KOPT-K1 (cell line): Measurements from ENCODE around the gene C10orf62.
"Not testable (repeated sequence)": the region's sequence is repeated elsewhere in the genome, so short reads cannot be mapped to it uniquely, and the experiment has no call there.

Experiments
- H3K27ac ChIP-seq: fragments of 200-600 bp; sonication (generic); 2 replicates; pipeline ENCODE4 v1.5.1; 2016; ENCODE audit warnings: antibody characterized with exemption, mild to moderate bottlenecking, low read depth, low read length; ENCODE audit not compliant: poor library complexity, severe bottlenecking
- H3K36me3 ChIP-seq: fragments of 200-600 bp; sonication (generic); 2 replicates; pipeline ENCODE4 v1.5.1; 2017; ENCODE audit warnings: antibody characterized with exemption, mild to moderate bottlenecking, low read length, moderate library complexity; ENCODE audit not compliant: insufficient read depth
- H3K9me3 ChIP-seq: fragments of 200-600 bp; sonication (generic); 2 replicates; pipeline ENCODE4 v1.5.1; 2017; ENCODE audit warnings: antibody characterized with exemption, low read length, mild to moderate bottlenecking; ENCODE audit not compliant: insufficient read depth, poor library complexity, severe bottlenecking

Gene C10orf62

DNA sequence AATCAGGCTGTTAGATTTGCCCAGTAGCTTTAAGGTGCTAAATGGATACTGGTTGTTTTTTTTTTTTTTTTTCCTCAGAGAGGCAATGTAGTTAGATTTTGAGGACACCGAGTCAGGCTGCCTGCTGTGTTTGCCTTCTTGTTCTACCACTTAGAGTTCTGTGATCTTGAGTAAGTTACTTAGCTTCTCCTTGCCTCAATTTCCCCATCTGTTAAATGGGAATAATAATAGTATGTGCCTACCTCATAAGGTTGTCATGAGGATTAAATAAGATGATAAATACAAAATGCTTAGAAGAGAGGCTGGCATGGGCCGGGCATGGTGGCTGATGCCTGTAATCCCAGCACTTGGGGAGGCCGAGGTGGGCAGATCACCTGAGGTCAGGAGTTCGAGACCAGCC, 29.2 kb downstream of the C10orf62 start:
- H3K36me3 ChIP-seq: no peaks in the 10 kb centered on the region
- H3K27ac ChIP-seq: no peak overlapping the region
- H3K9me3 ChIP-seq: no peaks in the 10 kb centered on the region

DNA sequence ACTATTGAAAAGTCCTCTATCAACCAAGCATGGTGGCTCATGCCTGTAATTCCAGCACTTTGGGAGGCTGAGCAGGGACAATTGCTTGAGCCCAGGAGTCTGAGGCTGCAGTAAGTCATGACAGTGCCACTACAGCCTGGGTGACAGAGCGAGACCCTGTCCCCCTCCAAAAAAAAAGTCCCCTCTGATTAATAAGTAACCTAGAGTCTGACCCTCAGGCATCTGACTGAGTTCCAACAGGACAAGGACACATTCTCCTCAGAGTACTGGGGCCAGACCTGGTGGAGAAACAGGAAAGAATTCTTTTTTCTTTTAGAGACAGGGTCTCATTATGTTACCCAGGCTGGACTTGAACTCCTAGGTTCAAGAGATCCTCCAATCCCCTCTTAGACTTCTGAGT, 33.8 kb downstream of the C10orf62 start:
- no peaks in the 10 kb centered on the region for H3K36me3 ChIP-seq
- no peak overlapping the region for H3K27ac ChIP-seq
- H3K9me3 ChIP-seq: no peaks in the 10 kb centered on the region

DNA sequence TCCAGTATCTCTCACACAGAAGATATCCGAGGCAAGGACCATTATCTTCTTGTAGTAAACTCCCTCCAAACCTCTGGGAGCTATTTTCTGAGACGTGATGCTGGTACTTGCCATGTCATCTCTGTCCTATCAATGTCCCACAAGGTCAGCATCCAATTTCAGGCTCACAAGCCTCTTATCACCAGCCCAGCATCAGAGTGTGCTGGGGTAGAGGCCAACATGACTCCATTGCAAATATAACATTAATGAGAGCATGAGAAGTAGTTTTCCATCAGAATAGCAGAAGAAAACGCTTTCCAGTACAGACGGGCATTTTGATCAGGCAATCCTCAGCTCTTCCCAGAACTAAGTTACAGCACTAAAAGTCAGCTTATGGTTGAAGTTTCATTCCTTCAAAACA, 38.2 kb downstream of the C10orf62 start:
- no peaks in the 10 kb centered on the region for H3K9me3 ChIP-seq
- H3K36me3 ChIP-seq: no peaks in the 10 kb centered on the region
- H3K27ac ChIP-seq: no peak overlapping the region

DNA sequence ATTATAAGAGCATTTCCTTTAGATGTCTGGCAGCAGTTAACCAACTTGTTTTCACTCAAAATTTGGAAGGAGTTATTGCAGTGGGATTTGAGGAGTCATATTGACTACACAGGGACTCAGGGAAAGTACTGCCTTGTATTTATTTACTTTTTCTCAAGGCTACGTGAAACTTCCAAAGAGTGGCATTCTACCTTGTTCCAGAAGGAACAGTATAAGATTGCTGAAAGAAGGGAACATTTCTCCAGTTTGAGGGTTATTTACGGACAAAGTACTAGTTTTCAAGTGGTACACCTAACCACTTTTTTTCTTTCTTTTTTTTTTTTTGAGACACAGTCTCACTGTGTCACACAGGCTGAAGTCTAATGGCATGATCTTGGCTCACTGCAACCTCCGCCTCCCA, 38.7 kb downstream of the C10orf62 start:
- no peaks in the 10 kb centered on the region for H3K9me3 ChIP-seq
- no peaks in the 10 kb centered on the region for H3K36me3 ChIP-seq
- H3K27ac ChIP-seq: no peak overlapping the region

DNA sequence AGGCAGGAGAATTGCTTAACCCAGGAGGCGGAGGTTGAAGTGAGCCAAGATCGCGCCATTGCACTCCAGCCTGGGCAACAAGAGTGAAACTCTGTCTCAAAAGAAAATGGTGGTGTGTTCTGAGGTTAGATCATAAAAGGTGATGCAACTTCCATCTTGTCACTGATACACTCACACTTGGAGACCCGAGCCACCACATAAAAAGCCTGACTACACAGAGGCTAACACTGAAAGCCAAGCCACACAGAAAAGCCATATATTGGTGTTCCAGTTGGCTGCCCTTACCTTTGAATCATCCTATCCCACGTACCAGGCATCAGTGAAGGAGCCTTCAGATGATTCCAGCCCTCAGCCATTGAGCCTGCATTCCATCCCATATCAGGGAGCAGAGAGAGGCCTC, 39.8 kb downstream of the C10orf62 start:
- Histone ChIP-seq H3K36me3 (no peaks in the 10 kb centered on the region), H3K27ac (no peak overlapping the region), H3K9me3 (no peaks in the 10 kb centered on the region)

DNA sequence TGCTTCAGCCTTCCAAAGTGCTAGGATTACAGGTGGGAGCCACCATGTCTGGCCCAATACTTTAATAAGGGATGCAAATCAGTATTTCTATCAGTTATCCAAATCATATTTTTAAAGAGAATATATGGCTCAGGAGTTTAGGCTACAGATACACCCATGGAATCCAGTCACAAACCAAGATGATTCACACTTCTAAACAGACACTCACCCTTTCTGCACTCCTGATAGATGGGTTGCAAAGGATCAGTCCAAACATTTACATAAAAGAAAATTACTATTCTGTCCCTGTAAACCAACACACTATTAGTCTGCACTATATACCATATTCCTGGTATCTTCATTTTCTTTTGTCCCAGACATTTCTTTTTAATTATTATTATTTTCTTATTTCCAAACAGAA, 41.6 kb downstream of the C10orf62 start:
- Histone ChIP-seq H3K36me3 (no peaks in the 10 kb centered on the region), H3K27ac (no peak overlapping the region), H3K9me3 (no peaks in the 10 kb centered on the region)

DNA sequence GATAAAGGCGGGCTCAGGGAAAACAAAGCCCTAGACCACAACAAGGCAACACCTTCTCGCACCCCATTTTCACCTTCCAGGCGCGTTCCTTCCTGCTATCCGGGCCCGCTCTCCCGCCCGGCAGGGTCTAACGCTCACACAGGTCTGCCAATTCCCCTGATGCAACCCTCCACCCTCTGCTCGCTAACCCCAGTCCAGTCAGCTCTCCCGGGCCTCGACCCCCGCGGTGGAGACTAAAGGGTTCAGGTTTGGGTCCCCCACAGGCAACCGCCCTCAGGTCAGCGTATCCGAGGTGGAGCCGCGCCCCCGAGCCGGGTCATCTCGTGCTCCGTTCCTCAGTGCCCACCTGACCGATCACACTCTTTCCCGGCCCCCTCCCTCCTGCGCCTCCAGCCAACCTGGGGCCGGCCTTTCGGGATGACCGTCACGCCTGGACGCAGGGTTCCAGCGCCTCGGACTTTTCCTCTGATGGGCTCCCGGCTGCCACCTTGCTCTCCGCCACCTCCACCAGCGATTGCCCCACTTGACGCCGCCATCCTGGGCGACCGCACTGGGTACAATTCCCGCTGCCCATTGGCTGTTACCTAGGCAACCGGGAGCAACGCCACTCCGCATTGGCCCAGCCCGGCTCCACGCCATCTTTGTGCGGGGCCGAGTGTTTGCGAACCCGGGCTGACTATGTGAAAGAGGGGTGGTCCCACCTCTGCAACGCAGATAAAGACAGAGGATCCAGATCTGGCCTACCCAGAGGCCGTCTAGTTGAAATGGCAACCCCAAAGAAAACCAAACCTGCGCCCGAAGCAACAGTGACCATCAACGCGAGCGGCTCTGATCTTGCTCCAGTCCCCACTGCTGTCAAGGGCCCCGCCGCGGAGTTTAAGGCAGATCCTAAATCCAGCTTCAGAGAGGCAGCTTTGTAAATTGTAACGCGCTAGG, 43.7 kb downstream of the C10orf62 start, which contains the start of gene MORN4:
MORN4 (minus strand) TSS at position 552 of the 936 bp plus-strand sequence. CDS start 13,847 bp downstream, outside the sequence.
- Histone ChIP-seq H3K36me3 (no peaks in the 10 kb centered on the region), H3K27ac (no peak within 1 kb of the TSS), H3K9me3 (no peaks in the 10 kb centered on the region)

DNA sequence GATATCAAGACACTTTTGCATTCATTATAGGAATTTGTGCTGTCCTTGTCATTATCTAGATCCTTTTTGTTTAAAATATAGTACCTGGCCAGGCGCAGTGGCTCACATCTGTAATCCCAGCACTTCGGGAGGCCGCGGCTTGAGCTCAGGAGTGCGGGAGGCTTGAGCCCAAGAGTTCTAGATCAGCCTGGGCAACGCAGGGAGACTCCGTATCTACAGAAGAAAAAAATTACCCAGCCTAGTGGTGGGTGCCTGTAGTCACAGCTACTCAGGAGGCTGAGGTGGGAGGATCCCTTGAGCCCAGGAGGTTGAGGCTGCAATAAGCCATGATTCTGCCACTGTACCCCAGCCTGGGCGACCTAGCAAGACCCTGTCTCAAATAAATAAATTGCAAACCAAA, 44.4 kb downstream of the C10orf62 start:
- no peaks in the 10 kb centered on the region for H3K9me3 ChIP-seq
- H3K27ac ChIP-seq: no peak overlapping the region
- H3K36me3 ChIP-seq: no peaks in the 10 kb centered on the region

DNA sequence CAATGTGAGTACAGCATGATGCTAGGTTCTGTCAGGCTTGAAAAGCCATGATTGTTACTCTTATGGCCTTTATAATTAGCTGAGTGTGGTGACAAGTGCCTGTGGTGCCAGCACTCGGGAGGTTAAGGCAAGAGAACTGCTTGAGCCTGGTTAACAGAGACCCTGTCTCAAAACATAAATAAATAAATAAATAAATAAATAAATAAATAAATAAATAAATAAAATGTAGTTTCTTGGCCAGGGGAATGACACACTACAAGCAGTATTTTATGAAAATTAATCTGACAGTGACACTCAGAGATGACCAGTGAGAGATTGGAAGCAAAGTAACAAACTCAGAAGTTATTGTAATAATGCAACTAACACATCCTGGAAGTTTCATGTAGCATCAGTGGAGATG, 46.1 kb downstream of the C10orf62 start:
- no peaks in the 10 kb centered on the region for H3K9me3 ChIP-seq
- H3K36me3 ChIP-seq: no peaks in the 10 kb centered on the region
- H3K27ac ChIP-seq: no peak overlapping the region

DNA sequence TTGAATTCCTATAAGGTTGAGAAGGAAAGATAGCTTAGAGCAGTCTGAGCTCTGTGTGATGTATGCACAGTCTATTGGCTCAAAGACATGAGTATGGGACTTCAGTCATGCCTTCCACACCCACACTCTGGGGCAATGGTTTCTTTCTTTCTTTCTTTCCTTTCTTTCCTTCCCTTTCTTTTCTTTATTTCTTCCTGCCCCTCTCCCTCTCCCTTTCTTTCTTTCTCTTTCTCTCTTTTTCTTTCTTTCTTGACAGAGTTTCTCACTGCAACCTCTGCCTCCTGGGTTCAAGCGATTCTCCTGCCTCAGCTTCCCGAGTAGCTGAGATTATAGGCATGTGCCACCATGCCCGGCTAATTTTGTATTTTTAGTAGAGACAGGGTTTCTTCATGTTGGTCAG, 49.6 kb downstream of the C10orf62 start:
- H3K27ac ChIP-seq, H3K36me3 ChIP-seq, H3K9me3 ChIP-seq: not testable (repeated sequence)

DNA sequence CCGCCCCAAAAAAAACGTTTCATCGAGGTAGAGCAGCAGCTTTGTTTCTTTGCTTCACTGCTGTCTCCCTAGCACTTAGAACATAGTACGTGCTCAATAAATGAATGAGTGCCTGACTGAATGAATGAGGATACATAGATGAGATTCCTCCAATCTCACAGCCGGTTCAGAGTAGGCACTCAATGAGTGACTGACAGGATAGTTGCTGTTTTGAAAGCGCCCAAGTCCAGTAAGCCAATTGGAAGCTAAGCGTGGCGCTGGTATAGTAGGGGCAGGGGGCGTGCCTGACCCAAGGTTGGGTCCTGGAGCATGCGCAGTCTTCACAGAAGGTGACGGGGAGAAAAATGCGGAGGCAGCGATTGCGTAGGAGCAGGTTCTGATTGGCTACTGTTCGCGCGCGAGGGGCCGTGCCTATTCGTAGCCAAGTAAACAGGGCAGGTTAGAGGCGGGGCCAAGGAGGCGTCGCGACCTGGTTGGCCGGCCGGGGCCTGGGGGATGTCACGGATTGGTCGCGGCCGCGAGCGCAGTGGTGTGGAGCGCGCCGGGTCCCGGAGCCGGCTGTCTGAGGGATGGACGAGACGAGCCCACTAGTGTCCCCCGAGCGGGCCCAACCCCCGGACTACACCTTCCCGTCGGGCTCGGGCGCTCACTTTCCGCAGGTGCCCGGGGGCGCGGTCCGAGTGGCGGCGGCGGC, 50.8 kb downstream of the C10orf62 start, which contains the start of gene PI4K2A:
PI4K2A (plus strand) TSS at position 498 of the 694 bp plus-strand sequence; CDS start at position 570, 72 bp downstream.
- Histone ChIP-seq H3K27ac (peak within 1 kb of the TSS; percentile 54), H3K9me3 (no peaks in the 10 kb centered on the region), H3K36me3 (peaks cover 10% of the 10 kb centered on the region; the same call in 1 of the 2 replicates)
